Cardiac muscle cell (in vitro differentiated cells and primary cell): ENCODE measurements around the gene P3H3. TPM values are rescaled to one million over a fixed set of nuclear protein-coding genes. Genes with fewer than 3 reads are reported as not detected.

Experiments used
- DNase-seq, 2 donors: peaks; one replicate each; pipeline versions ENCODE4 v3.0.0 to v3.0.0-alpha.2; 2010 to 2017; ENCODE audit warnings: low read depth in 1 of 2, low spot score in 1 of 2
- H3K27ac ChIP-seq: fragments of 200-600 bp; sonication (generic); 2 replicates; pipeline ENCODE4 v1.5.1; 2016
- H3K27me3 ChIP-seq: fragments of 200-600 bp; sonication (generic); 2 replicates; pipeline ENCODE4 v1.6.0; 2016; ENCODE audit warnings: control low read depth
- H3K36me3 ChIP-seq: fragments of 200-600 bp; sonication (generic); 2 replicates; pipeline ENCODE4 v1.5.1; 2016; ENCODE audit warnings: control low read depth
- H3K4me1 ChIP-seq: fragments of 200-600 bp; sonication (generic); 2 replicates; pipeline ENCODE4 v1.8.1; 2017; ENCODE audit warnings: low read depth, mild to moderate bottlenecking, mixed run types
- H3K4me3 ChIP-seq: fragments of 200-600 bp; sonication (generic); 2 replicates; pipeline ENCODE4 v1.5.1; 2016; ENCODE audit warnings: mild to moderate bottlenecking
- H3K9me3 ChIP-seq: fragments of 200-600 bp; sonication (generic); 2 replicates; pipeline ENCODE4 v1.5.1; 2017; ENCODE audit warnings: low read depth, mild to moderate bottlenecking, control low read depth
- CTCF ChIP-seq: IDR thresholded peaks from 2 replicates; pipeline ENCODE4 v1.5.1; 2012; ENCODE audit warnings: low read depth, mild to moderate bottlenecking, low read length
- polyA plus RNA-seq: library from polyadenylated mRNA; unstranded; fragments of >200 nt; fragmentation: Nextera tagmentation; extraction: Ambion mirVana; gene quantifications from 2 replicates; pipeline ENCODE4 v1.2.1, GENCODE V29; 2016
- total RNA-seq: library from RNA; depleted of rRNA; stranded (reverse); fragments of >200 nt; gene quantifications from 2 replicates; pipeline ENCODE4 v1.2.3, GENCODE V29; 2016

Gene P3H3
- total and polyA plus RNA-seq, 2 experiments from 2014 or later = 18.2 to 19.7 TPM

GRCh38 chr12:6830999-6831398 lies 2.8 kb downstream of the P3H3 start:
- no peak for DNase-seq
- TF ChIP-seq CTCF = no peak

GRCh38 chr12:6831450-6831995 lies 3.3 kb downstream of the P3H3 start:
- no peak for DNase-seq
- no peak for TF ChIP-seq CTCF
- no peak overlapping the region for H3K27ac ChIP-seq
- H3K4me1 ChIP-seq = peaks cover 9% of the 10 kb centered on the region
- no peaks in the 10 kb centered on the region for H3K9me3 ChIP-seq
- H3K36me3 ChIP-seq = peaks cover 20% of the 10 kb centered on the region
- no peak overlapping the region for H3K4me3 ChIP-seq
- no peaks in the 10 kb centered on the region for H3K27me3 ChIP-seq

More at GRCh38 chr12:6830999-6831398, 2.8 kb downstream of the P3H3 start:
- H3K9me3 ChIP-seq = no peaks in the 10 kb centered on the region
- H3K4me3 ChIP-seq = no peak overlapping the region
- H3K27me3 ChIP-seq = no peaks in the 10 kb centered on the region
- peaks cover 9% of the 10 kb centered on the region for H3K4me1 ChIP-seq
- no peak overlapping the region for H3K27ac ChIP-seq
- H3K36me3 ChIP-seq = peaks cover 20% of the 10 kb centered on the region

GRCh38 chr12:6832125-6832524 lies 3.9 kb downstream of the P3H3 start:
- no peak for DNase-seq
- Histone ChIP-seq H3K9me3 (no peaks in the 10 kb centered on the region), H3K36me3 (peaks cover 20% of the 10 kb centered on the region), H3K4me1 (peaks cover 5% of the 10 kb centered on the region), H3K4me3 (no peak overlapping the region), H3K27me3 (no peaks in the 10 kb centered on the region), H3K27ac (no peak overlapping the region)
- no peak for TF ChIP-seq CTCF

GRCh38 chr12:6833189-6833890 lies 5.1 kb downstream of the P3H3 start:
- Histone ChIP-seq H3K27me3 (no peaks in the 10 kb centered on the region), H3K27ac (no peak overlapping the region), H3K9me3 (no peaks in the 10 kb centered on the region), H3K36me3 (peaks cover 25% of the 10 kb centered on the region), H3K4me1 (peaks cover 4% of the 10 kb centered on the region), H3K4me3 (no peak overlapping the region)
- no peak for TF ChIP-seq CTCF
- no peak for DNase-seq

- H3K9me3 ChIP-seq = no peaks in the 10 kb centered on the region
- no peaks in the 10 kb centered on the region for H3K27me3 ChIP-seq
- no peak overlapping the region for H3K4me3 ChIP-seq
- H3K27ac ChIP-seq = no peak overlapping the region
- peaks cover 4% of the 10 kb centered on the region for H3K4me1 ChIP-seq
- no peak for DNase-seq
- TF ChIP-seq CTCF = no peak
- peaks cover 27% of the 10 kb centered on the region for H3K36me3 ChIP-seq
Observed at GRCh38 chr12:6834254-6834653, 6.0 kb downstream of the P3H3 start.
